A549 (cell line): Measurements from ENCODE around the gene LEF1. TPM values are rescaled to one million over a fixed set of nuclear protein-coding genes. Genes with fewer than 3 reads are reported as not detected.

Source experiments
- ATAC-seq, 2 experiments: fragments of 200-7000 bp in 1 of 2; fragments of >200 bp in 1 of 2; cut with Nextera tagmentation in 1 of 2; cut with Tn5 transposase in 1 of 2; 3 replicates each; pipeline versions ENCODE4 v1.8.0 to v1.9.1; 2018 to 2020; ENCODE audit warnings: mild to moderate bottlenecking in 1 of 2, moderate library complexity in 1 of 2
- CTCF ChIA-PET: fragments of 300-600 bp; sonication (Branson Sonifier 250); formaldehyde crosslinking; extraction: SDS; loops from one replicate; lab custom pipeline; 2021; ENCODE audit warnings: antibody characterized with exemption, inconsistent platforms; lab: Yijun Ruan, JAX
- POLR2A ChIA-PET: fragments of 350-600 bp; formaldehyde crosslinking; extraction: SDS; loops from one replicate; lab custom pipeline; 2021; ENCODE audit warnings: antibody characterized with exemption, inconsistent platforms; lab: Yijun Ruan, JAX
- DNase-seq, 2 experiments: peaks; one replicate each; pipeline versions ENCODE4 v3.0.0 to v3.0.0-alpha.2; 2011 to 2016; ENCODE audit warnings: low read depth in 1 of 2, low spot score in 1 of 2
- FAIRE-seq: peaks from 2 replicates; lab custom pipeline; 2011; peaks lifted over from hg19 to GRCh38; lab: Jason Lieb, UNC
- H3K27ac ChIP-seq, 2 experiments: fragments of >200 bp; sonication (Bioruptor Twin); formaldehyde crosslinking; 3 replicates each; pipeline ENCODE4 v1.5.1; 2016 to 2017
- H3K4me1 ChIP-seq: fragments of >200 bp; sonication (Bioruptor Twin); formaldehyde crosslinking; 3 replicates; pipeline ENCODE4 v1.6.1; 2016
- H3K4me2 ChIP-seq: fragments of >200 bp; sonication (Bioruptor Twin); formaldehyde crosslinking; 3 replicates; pipeline ENCODE4 v1.6.1; 2016
- H3K4me3 ChIP-seq: fragments of >200 bp; sonication (Bioruptor Twin); formaldehyde crosslinking; 3 replicates; pipeline ENCODE4 v1.5.1; 2016
- H3K9me3 ChIP-seq: fragments of >200 bp; sonication (Bioruptor Twin); formaldehyde crosslinking; 3 replicates; pipeline ENCODE4 v1.6.1; 2016
- BHLHE40 ChIP-seq: IDR thresholded peaks from 2 replicates; pipeline ENCODE4 v1.6.1; 2012; ENCODE audit warnings: low read depth, low read length, inconsistent platforms
- CHD2 ChIP-seq: fragments of 150-350 bp; IDR thresholded peaks from 2 replicates; pipeline ENCODE4 v1.6.1; 2014; ENCODE audit warnings: low read length; ENCODE audit not compliant: partially characterized antibody
- EHF ChIP-seq: fragments of 250-450 bp; sonication (Bioruptor Pico); IDR thresholded peaks from 2 replicates; pipeline ENCODE4 v1.5.0; 2020; ENCODE audit warnings: mild to moderate bottlenecking
- FOXS1 ChIP-seq: fragments of 250-450 bp; sonication (Bioruptor Pico); IDR thresholded peaks from 2 replicates; pipeline ENCODE4 v1.5.0; 2020; ENCODE audit warnings: mild to moderate bottlenecking, moderate library complexity
- GATA3 ChIP-seq: IDR thresholded peaks from 2 replicates; pipeline ENCODE4 v1.6.1; 2012; ENCODE audit warnings: borderline replicate concordance
- HDAC2 ChIP-seq: fragments of 200-600 bp; sonication (generic); IDR thresholded peaks from 2 replicates; pipeline ENCODE4 v1.6.1; 2016
- HES2 ChIP-seq: fragments of >200 bp; sonication (Bioruptor Twin); formaldehyde crosslinking; IDR thresholded peaks from 2 replicates; pipeline ENCODE4 v1.6.1; 2016
- HEYL ChIP-seq: fragments of 250-450 bp; sonication (Bioruptor Pico); IDR thresholded peaks from 2 replicates; pipeline ENCODE4 v1.8.0; 2021; ENCODE audit warnings: mild to moderate bottlenecking, moderate library complexity
- HMGXB4 ChIP-seq: fragments of 250-450 bp; sonication (Bioruptor Pico); IDR thresholded peaks from 2 replicates; pipeline ENCODE4 v1.5.0; 2021; ENCODE audit warnings: mild to moderate bottlenecking, moderate library complexity, borderline replicate concordance
- HOXB13 ChIP-seq: fragments of 250-450 bp; sonication (Bioruptor Pico); IDR thresholded peaks from 2 replicates; pipeline ENCODE4 v1.5.0; 2020; ENCODE audit warnings: low read depth, mild to moderate bottlenecking, moderate library complexity
- KDM1A ChIP-seq: fragments of 200-600 bp; sonication (generic); IDR thresholded peaks from 2 replicates; pipeline ENCODE4 v1.6.1; 2016; ENCODE audit warnings: low read depth, mild to moderate bottlenecking
- NR3C1 ChIP-seq: fragments of >200 bp; sonication (Bioruptor Twin); formaldehyde crosslinking; IDR thresholded peaks from 3 replicates; pipeline ENCODE4 v1.6.1; 2017
- PHF8 ChIP-seq: fragments of 200-600 bp; sonication (generic); IDR thresholded peaks from 2 replicates; pipeline ENCODE4 v1.6.1; 2016; ENCODE audit warnings: low read depth, mild to moderate bottlenecking, antibody characterized with exemption, moderate library complexity, borderline replicate concordance
- POLR2A ChIP-seq: IDR thresholded peaks from 2 replicates; pipeline ENCODE4 v1.6.1; 2012; ENCODE audit warnings: mild to moderate bottlenecking, low read length
- RAD21 ChIP-seq, 2 experiments: fragments of >200 bp in 1 of 2; sonication (Bioruptor Twin) in 1 of 2; formaldehyde crosslinking in 1 of 2; IDR thresholded peaks in 1 of 2; conservative IDR thresholded peaks in 1 of 2; 2 replicates in 1 of 2; 3 replicates in 1 of 2; pipeline ENCODE4 v1.6.1; 2012 to 2018; ENCODE audit warnings: inconsistent platforms in 1 of 2
- RFX5 ChIP-seq: fragments of 450-650 bp; IDR thresholded peaks from 2 replicates; pipeline ENCODE4 v1.7.1; 2014; ENCODE audit warnings: antibody characterized with exemption, mild to moderate bottlenecking, moderate library complexity
- SREBF2 ChIP-seq: fragments of 450-650 bp; IDR thresholded peaks from 2 replicates; pipeline ENCODE4 v1.6.1; 2014; ENCODE audit warnings: mild to moderate bottlenecking, moderate library complexity
- TFCP2L1 ChIP-seq: fragments of 250-450 bp; sonication (Bioruptor Pico); IDR thresholded peaks from 2 replicates; pipeline ENCODE4 v1.5.0; 2021; ENCODE audit warnings: mild to moderate bottlenecking
- USF2 ChIP-seq: fragments of 450-650 bp; IDR thresholded peaks from 2 replicates; pipeline ENCODE4 v1.6.1; 2014; ENCODE audit warnings: antibody characterized with exemption
- ZC3H11A ChIP-seq: fragments of 450-650 bp; IDR thresholded peaks from 2 replicates; pipeline ENCODE4 v1.6.1; 2014; ENCODE audit warnings: antibody characterized with exemption, mild to moderate bottlenecking
- ZFP36 ChIP-seq: fragments of 450-650 bp; IDR thresholded peaks from 2 replicates; pipeline ENCODE4 v1.6.1; 2014; ENCODE audit warnings: borderline replicate concordance; ENCODE audit not compliant: partially characterized antibody
- ZSCAN20 ChIP-seq: fragments of 250-450 bp; sonication (Bioruptor Pico); IDR thresholded peaks from 2 replicates; pipeline ENCODE4 v1.8.0; 2022; ENCODE audit warnings: mild to moderate bottlenecking, moderate library complexity
- WGBS: methylation state at CpG from one replicate; pipeline ENCODE4 v1.1.6; 2017; ENCODE audit errors: missing lambda C conversion rate; 5-methylcytosine and 5-hydroxymethylcytosine counted together
- polyA plus RNA-seq, 4 experiments: library from polyadenylated mRNA; depleted of rRNA in 3 of 4; stranded (reverse); fragments of >200 nt; fragmentation: RNase III in 1 of 4; extraction: RNeasy Plus Mini Kit Qiagen cat#74134 plus additional on column Dnase treatment in 1 of 4; gene quantifications; 2 replicates in 3 of 4; 3 replicates in 1 of 4; pipeline ENCODE4 v1.2.3, GENCODE V29; 2011 to 2017
- TF ChIP-seq, protein P1 (sequence below): IDR thresholded peaks from 2 replicates; pipeline ENCODE4 v1.6.1; 2012
- TF ChIP-seq, protein P2 (sequence below): fragments of 250-450 bp; sonication (Bioruptor Pico); IDR thresholded peaks from 2 replicates; pipeline ENCODE4 v1.5.0; 2020; ENCODE audit warnings: low read depth, mild to moderate bottlenecking, moderate library complexity

Gene LEF1
- polyA plus RNA-seq, 2 of the 4 experiments (the other 2 are of a cell fraction) = not detected

GRCh38 chr4:108204518-108204917 is 35.8 kb upstream of the LEF1 start:
- no peak for ATAC-seq
- WGBS = 23% methylated on average over 2 of the region's 2 CpGs
- CTCF ChIA-PET = no interaction called here

DNA sequence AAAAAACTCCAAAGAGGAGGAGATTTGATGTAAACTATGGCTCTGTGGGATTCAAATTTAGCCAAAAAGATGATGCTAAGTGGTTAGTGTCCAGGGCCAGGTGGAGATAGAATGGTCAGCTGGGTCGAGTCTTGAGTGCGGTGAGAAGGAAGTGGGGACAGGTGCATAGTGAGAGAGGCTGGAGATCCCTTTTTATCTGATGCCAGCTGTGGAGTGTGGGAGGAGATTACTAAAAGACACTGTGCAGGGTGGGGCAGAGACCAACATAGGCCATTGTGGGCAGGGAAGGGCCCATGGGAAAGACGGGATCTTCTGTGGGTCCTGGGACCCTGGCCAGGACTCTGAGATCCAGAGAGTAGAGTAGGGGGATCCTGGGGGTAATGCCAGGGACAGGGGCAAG is 34.6 kb upstream of the LEF1 start:
- ChIA-PET POLR2A (no interaction called here), CTCF (no interaction called here)
- Histone ChIP-seq H3K9me3 (no peaks in the 10 kb centered on the region), H3K4me1 (no peaks in the 10 kb centered on the region), H3K4me2 (no peak overlapping the region), H3K4me3 (no peak overlapping the region), H3K27ac (no peak overlapping the region)
- DNase-seq = no peak
- FAIRE-seq = no peak
- WGBS = 26% methylated on average over 3 of the region's 3 CpGs
- TF ChIP-seq FOXS1 (CRISPR knock-in tag) (no peak), BHLHE40 (no peak), ZC3H11A (no peak), EHF (CRISPR knock-in tag) (no peak), SREBF2 (no peak), POLR2A (no peak), HEYL (CRISPR knock-in tag) (no peak), HOXB13 (no peak), HMGXB4 (CRISPR knock-in tag) (no peak), HES2 (no peak), GATA3 (no peak), RAD21 (conservative IDR thresholded peaks at IDR 0.05 in 1 of 2, IDR thresholded peaks at IDR 0.05 in 1 of 2) (no peak)
- TF ChIP-seq, protein P1, sequence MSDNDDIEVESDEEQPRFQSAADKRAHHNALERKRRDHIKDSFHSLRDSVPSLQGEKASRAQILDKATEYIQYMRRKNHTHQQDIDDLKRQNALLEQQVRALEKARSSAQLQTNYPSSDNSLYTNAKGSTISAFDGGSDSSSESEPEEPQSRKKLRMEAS = no peak
- TF ChIP-seq, protein P2, sequence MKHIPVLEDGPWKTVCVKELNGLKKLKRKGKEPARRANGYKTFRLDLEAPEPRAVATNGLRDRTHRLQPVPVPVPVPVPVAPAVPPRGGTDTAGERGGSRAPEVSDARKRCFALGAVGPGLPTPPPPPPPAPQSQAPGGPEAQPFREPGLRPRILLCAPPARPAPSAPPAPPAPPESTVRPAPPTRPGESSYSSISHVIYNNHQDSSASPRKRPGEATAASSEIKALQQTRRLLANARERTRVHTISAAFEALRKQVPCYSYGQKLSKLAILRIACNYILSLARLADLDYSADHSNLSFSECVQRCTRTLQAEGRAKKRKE = no peak
- no peak for ATAC-seq

More at GRCh38 chr4:108204518-108204917, 35.8 kb upstream of the LEF1 start:
- Histone ChIP-seq H3K4me2 (no peak overlapping the region), H3K27ac (no peak overlapping the region), H3K4me1 (no peaks in the 10 kb centered on the region), H3K9me3 (no peaks in the 10 kb centered on the region), H3K4me3 (no peak overlapping the region)
- TF ChIP-seq, protein P2 = no peak
- TF ChIP-seq ZFP36 (no peak), NR3C1 (no peak), RAD21 (conservative IDR thresholded peaks at IDR 0.05 in 1 of 2, IDR thresholded peaks at IDR 0.05 in 1 of 2) (no peak), PHF8 (no peak), USF2 (no peak), HDAC2 (no peak), RFX5 (no peak), HMGXB4 (CRISPR knock-in tag) (no peak), TFCP2L1 (CRISPR knock-in tag) (no peak), BHLHE40 (no peak), KDM1A (no peak), ZSCAN20 (CRISPR knock-in tag) (no peak), HEYL (CRISPR knock-in tag) (no peak), CHD2 (no peak), FOXS1 (CRISPR knock-in tag) (no peak)
- TF ChIP-seq, protein P1 = no peak
- no peak for DNase-seq
- no peak for FAIRE-seq
- POLR2A ChIA-PET = no interaction called here
